MM.1S (cell line): ENCODE results near the gene NTM.

ENCODE experiments used
- DNase-seq: peaks from one replicate; pipeline ENCODE4 v3.0.0-alpha.2; 2015
- H2AFZ ChIP-seq: fragments of 300-600 bp; sonication (generic); 2 replicates; pipeline ENCODE4 v1.6.0; 2016; ENCODE audit warnings: antibody characterized with exemption, low read length
- H3F3A ChIP-seq: fragments of 300-600 bp; sonication (generic); 2 replicates; pipeline ENCODE4 v1.6.1; 2016; ENCODE audit warnings: mild to moderate bottlenecking, antibody characterized with exemption, low read length, moderate library complexity, mixed read lengths; ENCODE audit not compliant: insufficient read depth
- H3K27ac ChIP-seq: fragments of 300-600 bp; sonication (generic); 2 replicates; pipeline ENCODE4 v1.5.1; 2016; ENCODE audit warnings: mild to moderate bottlenecking, low read length
- H3K27me3 ChIP-seq: fragments of 300-600 bp; sonication (generic); replicated peaks from 2 replicates; pipeline ENCODE4 v1.6.0; 2016; ENCODE audit warnings: low read length; ENCODE audit not compliant: insufficient read depth
- H3K36me3 ChIP-seq: fragments of 300-600 bp; sonication (generic); replicated peaks from 2 replicates; pipeline ENCODE4 v1.6.1; 2016; ENCODE audit warnings: mild to moderate bottlenecking, low read length, mixed read lengths; ENCODE audit not compliant: insufficient read depth
- H3K4me1 ChIP-seq: fragments of 300-600 bp; sonication (generic); 2 replicates; pipeline ENCODE4 v1.6.1; 2016; ENCODE audit warnings: low read length, mixed read lengths
- H3K4me2 ChIP-seq: fragments of 300-600 bp; sonication (generic); 2 replicates; pipeline ENCODE4 v1.6.0; 2016; ENCODE audit warnings: low read depth, low read length
- H3K4me3 ChIP-seq: fragments of 300-600 bp; sonication (generic); 2 replicates; pipeline ENCODE4 v1.5.1; 2016; ENCODE audit warnings: low read length, mixed read lengths
- H3K79me2 ChIP-seq: fragments of 300-600 bp; sonication (generic); 2 replicates; pipeline ENCODE4 v1.6.1; 2016; ENCODE audit warnings: mixed run types, low read length, mixed read lengths
- H3K9ac ChIP-seq: fragments of 300-600 bp; sonication (generic); 2 replicates; pipeline ENCODE4 v1.6.1; 2016; ENCODE audit warnings: low read length, mixed read lengths
- H3K9me2 ChIP-seq: fragments of 300-600 bp; sonication (generic); replicated peaks from 2 replicates; pipeline ENCODE4 v1.6.1; 2016; ENCODE audit warnings: mild to moderate bottlenecking, low read length, mixed read lengths; ENCODE audit not compliant: insufficient read depth
- H3K9me3 ChIP-seq: fragments of 300-600 bp; sonication (generic); replicated peaks from 2 replicates; pipeline ENCODE4 v1.6.1; 2016; ENCODE audit warnings: mild to moderate bottlenecking, low read length, mixed read lengths; ENCODE audit not compliant: insufficient read depth
- H4K20me1 ChIP-seq: fragments of 300-600 bp; sonication (generic); 2 replicates; pipeline ENCODE4 v1.6.1; 2016; ENCODE audit warnings: mild to moderate bottlenecking, low read length, moderate library complexity, mixed read lengths; ENCODE audit not compliant: insufficient read depth
- EZH2 ChIP-seq: fragments of 300-600 bp; sonication (generic); optimal IDR thresholded peaks from 2 replicates; pipeline ENCODE3; 2017; ENCODE audit warnings: low read depth, mild to moderate bottlenecking, antibody characterized with exemption, low read length, mixed read lengths
- EZH2phosphoT487 ChIP-seq: fragments of 300-600 bp; sonication (generic); IDR thresholded peaks from 2 replicates; pipeline ENCODE4 v1.6.1; 2018; ENCODE audit warnings: antibody characterized with exemption, low read length
- TF ChIP-seq, protein P1 (sequence below): fragments of 300-600 bp; sonication (generic); IDR thresholded peaks from 2 replicates; pipeline ENCODE4 v1.5.1; 2016; ENCODE audit warnings: antibody characterized with exemption, low read length, mixed read lengths

NTM gene

DNA sequence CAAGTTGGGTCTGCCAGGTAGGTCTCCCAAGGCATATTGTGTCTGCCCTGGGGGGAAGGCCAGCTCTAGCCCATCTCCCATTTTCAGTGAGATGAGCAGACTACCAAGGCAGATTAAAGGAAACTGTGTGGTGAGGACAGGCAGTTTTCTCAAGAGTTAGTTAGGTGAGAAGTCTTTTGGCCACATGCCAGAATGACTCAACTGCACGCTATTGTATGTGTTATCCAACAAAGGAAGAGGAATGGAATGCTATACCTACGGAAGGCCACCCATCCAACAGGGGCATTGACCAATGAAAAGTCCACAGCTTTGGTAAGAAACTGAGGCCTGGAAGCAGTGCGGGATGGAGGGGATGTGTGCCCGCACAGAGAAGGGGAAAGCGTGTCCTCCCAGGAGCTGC lies 941.7 kb downstream of the NTM start:
- no peak for DNase-seq
- H3F3A ChIP-seq: no peaks in the 10 kb centered on the region

GRCh38 chr11:132312701-132313111 lies 942.3 kb downstream of the NTM start:
- Histone ChIP-seq H3K4me3 (no peak overlapping the region), H3K9me2 (no peaks in the 10 kb centered on the region), H3K9ac (no peak overlapping the region), H3K79me2 (no peaks in the 10 kb centered on the region), H3K4me2 (no peak overlapping the region), H3K27me3 (no peaks in the 10 kb centered on the region), H3K9me3 (no peaks in the 10 kb centered on the region), H3K27ac (no peak overlapping the region), H3F3A (no peaks in the 10 kb centered on the region), H3K36me3 (no peaks in the 10 kb centered on the region), H2AFZ (no peak overlapping the region), H4K20me1 (no peaks in the 10 kb centered on the region), H3K4me1 (no peaks in the 10 kb centered on the region)
- TF ChIP-seq EZH2: no peak
- TF ChIP-seq, protein P1, sequence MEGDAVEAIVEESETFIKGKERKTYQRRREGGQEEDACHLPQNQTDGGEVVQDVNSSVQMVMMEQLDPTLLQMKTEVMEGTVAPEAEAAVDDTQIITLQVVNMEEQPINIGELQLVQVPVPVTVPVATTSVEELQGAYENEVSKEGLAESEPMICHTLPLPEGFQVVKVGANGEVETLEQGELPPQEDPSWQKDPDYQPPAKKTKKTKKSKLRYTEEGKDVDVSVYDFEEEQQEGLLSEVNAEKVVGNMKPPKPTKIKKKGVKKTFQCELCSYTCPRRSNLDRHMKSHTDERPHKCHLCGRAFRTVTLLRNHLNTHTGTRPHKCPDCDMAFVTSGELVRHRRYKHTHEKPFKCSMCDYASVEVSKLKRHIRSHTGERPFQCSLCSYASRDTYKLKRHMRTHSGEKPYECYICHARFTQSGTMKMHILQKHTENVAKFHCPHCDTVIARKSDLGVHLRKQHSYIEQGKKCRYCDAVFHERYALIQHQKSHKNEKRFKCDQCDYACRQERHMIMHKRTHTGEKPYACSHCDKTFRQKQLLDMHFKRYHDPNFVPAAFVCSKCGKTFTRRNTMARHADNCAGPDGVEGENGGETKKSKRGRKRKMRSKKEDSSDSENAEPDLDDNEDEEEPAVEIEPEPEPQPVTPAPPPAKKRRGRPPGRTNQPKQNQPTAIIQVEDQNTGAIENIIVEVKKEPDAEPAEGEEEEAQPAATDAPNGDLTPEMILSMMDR: peak; percentile 51
- no peak for DNase-seq

More for the DNA sequence above, 941.7 kb downstream of the NTM start:
- no peaks in the 10 kb centered on the region for H3K9me3 ChIP-seq
- H3K27me3 ChIP-seq: no peaks in the 10 kb centered on the region
- H3K27ac ChIP-seq: no peak overlapping the region
- no peak overlapping the region for H3K9ac ChIP-seq
- no peaks in the 10 kb centered on the region for H4K20me1 ChIP-seq
- no peaks in the 10 kb centered on the region for H3K9me2 ChIP-seq
- no peak overlapping the region for H2AFZ ChIP-seq
- H3K36me3 ChIP-seq: no peaks in the 10 kb centered on the region
- H3K4me3 ChIP-seq: no peak overlapping the region
- H3K4me1 ChIP-seq: no peaks in the 10 kb centered on the region
- no peaks in the 10 kb centered on the region for H3K79me2 ChIP-seq
- H3K4me2 ChIP-seq: no peak overlapping the region
- TF ChIP-seq, protein P1: no peak
- TF ChIP-seq EZH2 (no peak), EZH2phosphoT487 (no peak)

GRCh38 chr11:132314911-132315455 lies 944.6 kb downstream of the NTM start:
- Histone ChIP-seq H3K79me2 (no peaks in the 10 kb centered on the region), H3K9me3 (no peaks in the 10 kb centered on the region), H3K27ac (no peak overlapping the region)

More at GRCh38 chr11:132314911-132315455, 944.6 kb downstream of the NTM start:
- Histone ChIP-seq H3K36me3 (no peaks in the 10 kb centered on the region), H3K9me2 (no peaks in the 10 kb centered on the region), H4K20me1 (no peaks in the 10 kb centered on the region), H3K4me1 (no peaks in the 10 kb centered on the region), H3F3A (no peaks in the 10 kb centered on the region), H3K4me3 (no peak overlapping the region), H3K4me2 (no peak overlapping the region), H2AFZ (no peak overlapping the region), H3K27me3 (no peaks in the 10 kb centered on the region), H3K9ac (no peak overlapping the region)
- DNase-seq: no peak
- TF ChIP-seq EZH2phosphoT487: no peak
- TF ChIP-seq, protein P1: no peak
- TF ChIP-seq EZH2: no peak
